Fibroblast of lung (primary cell): Measurements from ENCODE around the gene BCCIP.

Experiments
- EZH2 ChIP-seq: IDR thresholded peaks from 2 replicates; pipeline ENCODE4 v1.5.1; 2012; ENCODE audit warnings: low read length, control low read depth, mild to moderate bottlenecking; ENCODE audit errors: missing control alignments
- TF ChIP-seq, protein P1 (sequence below), 2 donors: IDR thresholded peaks in 1 of 2; conservative IDR thresholded peaks in 1 of 2; 1 replicate in 1 of 2; 2 replicates in 1 of 2; pipeline ENCODE4 v1.5.1; 2011 to 2012; ENCODE audit warnings: low read length in 2 of 2, control low read depth in 1 of 2, inconsistent platforms in 1 of 2, low read depth in 1 of 2, mild to moderate bottlenecking in 1 of 2

DNA sequence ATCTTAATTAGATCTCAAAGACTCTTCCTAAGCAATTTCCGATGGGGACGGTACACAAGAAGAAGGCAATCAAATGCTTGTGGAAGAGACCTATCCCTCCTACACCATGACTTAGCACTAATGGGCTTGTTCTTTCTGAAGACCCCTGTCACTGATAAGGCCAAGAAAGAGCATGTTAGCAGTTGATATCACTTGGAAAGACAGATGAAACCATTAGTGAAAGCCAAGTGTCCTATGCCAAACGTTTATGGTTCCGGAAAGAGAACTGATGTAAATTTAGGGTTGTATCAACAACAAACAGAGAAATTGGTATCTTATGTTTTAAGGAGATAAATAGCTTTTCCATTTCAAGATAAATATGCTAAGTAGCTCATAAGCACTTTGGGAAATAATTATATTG is 6.8 kb upstream of the BCCIP start:
- TF ChIP-seq, protein P1, sequence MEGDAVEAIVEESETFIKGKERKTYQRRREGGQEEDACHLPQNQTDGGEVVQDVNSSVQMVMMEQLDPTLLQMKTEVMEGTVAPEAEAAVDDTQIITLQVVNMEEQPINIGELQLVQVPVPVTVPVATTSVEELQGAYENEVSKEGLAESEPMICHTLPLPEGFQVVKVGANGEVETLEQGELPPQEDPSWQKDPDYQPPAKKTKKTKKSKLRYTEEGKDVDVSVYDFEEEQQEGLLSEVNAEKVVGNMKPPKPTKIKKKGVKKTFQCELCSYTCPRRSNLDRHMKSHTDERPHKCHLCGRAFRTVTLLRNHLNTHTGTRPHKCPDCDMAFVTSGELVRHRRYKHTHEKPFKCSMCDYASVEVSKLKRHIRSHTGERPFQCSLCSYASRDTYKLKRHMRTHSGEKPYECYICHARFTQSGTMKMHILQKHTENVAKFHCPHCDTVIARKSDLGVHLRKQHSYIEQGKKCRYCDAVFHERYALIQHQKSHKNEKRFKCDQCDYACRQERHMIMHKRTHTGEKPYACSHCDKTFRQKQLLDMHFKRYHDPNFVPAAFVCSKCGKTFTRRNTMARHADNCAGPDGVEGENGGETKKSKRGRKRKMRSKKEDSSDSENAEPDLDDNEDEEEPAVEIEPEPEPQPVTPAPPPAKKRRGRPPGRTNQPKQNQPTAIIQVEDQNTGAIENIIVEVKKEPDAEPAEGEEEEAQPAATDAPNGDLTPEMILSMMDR (conservative IDR thresholded peaks at IDR 0.05 in 1 of 2, IDR thresholded peaks at IDR 0.05 in 1 of 2; ENCODE audit: low read depth in 1 of 2, low read length in 2 of 2), result no peak
- no peak for TF ChIP-seq EZH2
